HCT116 (cell line): ENCODE results near the gene KLHL18. TPM values are rescaled to one million over a fixed set of nuclear protein-coding genes. Genes with fewer than 3 reads are reported as not detected.

Experiments used
- ATAC-seq: fragments of 200-7000 bp; cut with Tn5 transposase; 2 replicates; pipeline ENCODE4 v1.9.1; 2020; ENCODE audit warnings: mild to moderate bottlenecking, moderate library complexity
- BruUV-seq: library from RNA; stranded (reverse); fragments of 400-500 nt; replicated peaks from 2 replicates; lab custom pipeline; 2021; lab: Mats Ljungman, UMichigan
- CTCF ChIA-PET: fragments of 300-600 bp; sonication (Branson Sonifier 250); formaldehyde crosslinking; loops from one replicate; lab custom pipeline; 2021; ENCODE audit warnings: antibody characterized with exemption; lab: Charles Lee
- POLR2A ChIA-PET: fragments of 300-600, 350-600 bp; sonication (Branson Sonifier 250); formaldehyde crosslinking; loops from one replicate; lab custom pipeline; 2021; ENCODE audit warnings: antibody characterized with exemption; lab: Charles Lee
- RAD21 ChIA-PET, 2 experiments: fragments of 300-600 bp; sonication (Branson Sonifier 250); formaldehyde crosslinking; loops; one replicate each; lab custom pipeline; 2023; ENCODE audit warnings: low total read pairs in 2 of 2; ENCODE audit not compliant: uncharacterized antibody in 2 of 2, unreplicated experiment in 2 of 2, low non-redundant PET in 1 of 2; lab: Charles Lee
- DNase-seq: peaks from one replicate; pipeline ENCODE4 v3.0.0-alpha.2; 2010; ENCODE audit warnings: low read depth, low spot score
- H2AFZ ChIP-seq: fragments of 200-600 bp; shearing (Covaris generic), sonication (generic); 2 replicates; pipeline ENCODE4 v1.6.1; 2017; ENCODE audit warnings: low read depth, mixed run types, mixed read lengths, antibody characterized with exemption, low read length; ENCODE audit not compliant: poor library complexity, severe bottlenecking
- H3K27ac ChIP-seq: 2 replicates; pipeline ENCODE4 v1.5.1; 2012; ENCODE audit warnings: low read depth, low read length
- H3K27me3 ChIP-seq: fragments of 200-600 bp; sonication (generic); 2 replicates; pipeline ENCODE4 v1.6.1; 2016; ENCODE audit warnings: mixed run types, low read length, mixed read lengths; ENCODE audit not compliant: insufficient read depth
- H3K36me3 ChIP-seq, 2 experiments: fragments of 200-500 bp in 1 of 2; fragments of 200-600 bp in 1 of 2; sonication (Bioruptor generic) in 1 of 2; sonication (generic) in 1 of 2; 2 replicates each; pipeline versions ENCODE4 v1.5.1 to v1.6.1; 2014 to 2016; ENCODE audit warnings: low read length in 2 of 2, inconsistent platforms in 1 of 2, mixed read lengths in 1 of 2, mixed run types in 1 of 2; ENCODE audit not compliant: insufficient read depth in 2 of 2, control insufficient read depth in 1 of 2
- H3K4me1 ChIP-seq, 2 experiments: fragments of 200-600 bp in 1 of 2; sonication (generic) in 1 of 2; 2 replicates each; pipeline versions ENCODE4 v1.5.1 to v1.6.1; 2012 to 2017; ENCODE audit warnings: low read length in 2 of 2, inconsistent platforms in 1 of 2, mild to moderate bottlenecking in 1 of 2, mixed read lengths in 1 of 2, mixed run types in 1 of 2, moderate library complexity in 1 of 2; ENCODE audit not compliant: insufficient read depth in 2 of 2, control insufficient read depth in 1 of 2
- H3K4me2 ChIP-seq: fragments of 200-600 bp; sonication (generic); 2 replicates; pipeline ENCODE4 v1.6.1; 2017; ENCODE audit warnings: mixed run types, low read length, mixed read lengths
- H3K4me3 ChIP-seq, 2 experiments: fragments of 200-600 bp in 1 of 2; sonication (generic) in 1 of 2; replicated peaks in 1 of 2; 2 replicates each; pipeline ENCODE4 v1.5.1; 2011 to 2016; ENCODE audit warnings: low read length in 2 of 2, control low read depth in 1 of 2, low read depth in 1 of 2, mild to moderate bottlenecking in 1 of 2, mixed read lengths in 1 of 2, mixed run types in 1 of 2
- H3K79me2 ChIP-seq: fragments of 200-600 bp; sonication (generic); 2 replicates; pipeline ENCODE4 v1.6.1; 2017; ENCODE audit warnings: mild to moderate bottlenecking, mixed run types, low read length, moderate library complexity, mixed read lengths; ENCODE audit not compliant: insufficient read depth
- H3K9ac ChIP-seq: fragments of 200-600 bp; sonication (generic); 2 replicates; pipeline ENCODE4 v1.6.1; 2016; ENCODE audit warnings: low read length, mixed read lengths
- H3K9me2 ChIP-seq: fragments of 200-600 bp; sonication (generic), shearing (Covaris generic); 2 replicates; pipeline ENCODE4 v1.6.1; 2017; ENCODE audit warnings: mixed run types, mild to moderate bottlenecking, moderate library complexity; ENCODE audit not compliant: insufficient read depth
- H3K9me3 ChIP-seq, 2 experiments: fragments of 200-500 bp in 1 of 2; fragments of 200-600 bp in 1 of 2; sonication (Bioruptor generic) in 1 of 2; sonication (generic) in 1 of 2; 2 replicates each; pipeline ENCODE4 v1.6.1; 2014 to 2017; ENCODE audit warnings: low read length in 2 of 2, mixed read lengths in 2 of 2, inconsistent platforms in 1 of 2, low read depth in 1 of 2, mild to moderate bottlenecking in 1 of 2, mixed run types in 1 of 2, moderate library complexity in 1 of 2; ENCODE audit not compliant: control insufficient read depth in 1 of 2, insufficient read depth in 1 of 2
- H4K20me1 ChIP-seq: fragments of 200-600 bp; sonication (generic), shearing (Covaris generic); 2 replicates; pipeline ENCODE4 v1.6.1; 2017; ENCODE audit warnings: mixed run types, mild to moderate bottlenecking, moderate library complexity; ENCODE audit not compliant: insufficient read depth
- ATF3 ChIP-seq: IDR thresholded peaks from 2 replicates; pipeline ENCODE4 v1.6.1; 2012
- CBX3 ChIP-seq: IDR thresholded peaks from 2 replicates; pipeline ENCODE4 v1.6.1; 2012; ENCODE audit warnings: low read depth
- CEBPB ChIP-seq: IDR thresholded peaks from 2 replicates; pipeline ENCODE4 v1.6.1; 2012; ENCODE audit warnings: low read depth
- CTCF ChIP-seq, 3 experiments: fragments of 200-600 bp in 1 of 3; sonication (generic) in 1 of 3; IDR thresholded peaks in 2 of 3; conservative IDR thresholded peaks in 1 of 3; 2 replicates each; pipeline ENCODE4 v1.5.1; 2012 to 2017; ENCODE audit warnings: low read depth in 2 of 3, low read length in 2 of 3, antibody characterized with exemption in 1 of 3, borderline replicate concordance in 1 of 3, control low read depth in 1 of 3, mild to moderate bottlenecking in 1 of 3, mixed read lengths in 1 of 3, mixed run types in 1 of 3, moderate library complexity in 1 of 3; ENCODE audit not compliant: insufficient read depth in 1 of 3
- EGR1 ChIP-seq: IDR thresholded peaks from 2 replicates; pipeline ENCODE4 v1.6.1; 2012; ENCODE audit warnings: low read depth
- ELF1 ChIP-seq: IDR thresholded peaks from 2 replicates; pipeline ENCODE4 v1.6.1; 2012; ENCODE audit warnings: low read depth, borderline replicate concordance
- EZH2phosphoT487 ChIP-seq: fragments of 200-600 bp; IDR thresholded peaks from 2 replicates; pipeline ENCODE4 v1.6.1; 2018; ENCODE audit warnings: antibody characterized with exemption, borderline replicate concordance
- JUND ChIP-seq: IDR thresholded peaks from 2 replicates; pipeline ENCODE4 v1.6.1; 2012
- MAX ChIP-seq: IDR thresholded peaks from 2 replicates; pipeline ENCODE4 v1.6.1; 2012
- POLR2A ChIP-seq: IDR thresholded peaks from 2 replicates; pipeline ENCODE4 v1.7.0; 2011; ENCODE audit warnings: borderline replicate concordance; ENCODE audit not compliant: insufficient read depth, insufficient read length; ENCODE audit errors: extremely low read depth
- POLR2AphosphoS5 ChIP-seq: IDR thresholded peaks from 2 replicates; pipeline ENCODE4 v1.6.1; 2011; ENCODE audit warnings: mild to moderate bottlenecking, low read depth, low read length, moderate library complexity
- RAD21 ChIP-seq: IDR thresholded peaks from 2 replicates; pipeline ENCODE4 v1.6.1; 2012; ENCODE audit warnings: low read depth, mild to moderate bottlenecking
- REST ChIP-seq: IDR thresholded peaks from 2 replicates; pipeline ENCODE4 v1.6.1; 2012; ENCODE audit warnings: low read depth
- SIN3A ChIP-seq: IDR thresholded peaks from 2 replicates; pipeline ENCODE4 v1.6.1; 2012; ENCODE audit warnings: low read depth
- SP1 ChIP-seq: IDR thresholded peaks from 2 replicates; pipeline ENCODE4 v1.6.1; 2012; ENCODE audit warnings: low read depth
- SRF ChIP-seq: IDR thresholded peaks from 2 replicates; pipeline ENCODE4 v1.6.1; 2012; ENCODE audit warnings: low read depth
- ZBTB33 ChIP-seq: IDR thresholded peaks from 2 replicates; pipeline ENCODE4 v1.6.1; 2011; ENCODE audit warnings: mild to moderate bottlenecking, low read length, moderate library complexity; ENCODE audit not compliant: insufficient replicate concordance; ENCODE audit errors: extremely low read depth
- ZNF274 ChIP-seq: fragments of 200-500 bp; sonication (Bioruptor generic); IDR thresholded peaks from 2 replicates; pipeline ENCODE4 v1.6.1; 2014; ENCODE audit warnings: mild to moderate bottlenecking, low read depth, low read length, inconsistent platforms
- intact Hi-C: fragments of 100-400 bp; cut with micrococcal nuclease; formaldehyde crosslinking; loops from 2 replicates; pipeline ENCODE4 v1.10.0; 2022
- total RNA-seq: library from RNA; stranded (reverse); gene quantifications from one replicate; pipeline ENCODE4 v1.2.1, GENCODE V29; 2021; ENCODE audit not compliant: unreplicated experiment

The KLHL18 gene
- total RNA-seq, 1 experiment from 2014 or later = 32.3 TPM

- H3K36me3 ChIP-seq = 0 out of 4 replicates have a peak, but pooled peaks cover 0 to 4% of the 10 kb centered on the region in 2 experiments
- POLR2A ChIA-PET = no interaction called here
- no peaks in the 10 kb centered on the region for H3K9me3 ChIP-seq
- no peak overlapping the region for H3K4me3 ChIP-seq
- H3K4me1 ChIP-seq = no peaks in the 10 kb centered on the region
- H3K9ac ChIP-seq = no peak overlapping the region
- CTCF ChIA-PET = no interaction called here
- intact Hi-C loops = no loop called here
- no TSS peak for BruUV-seq
- H3K27ac ChIP-seq = no peak overlapping the region
- no peaks in the 10 kb centered on the region for H3K79me2 ChIP-seq
- no peak for ATAC-seq
- DNase-seq = no peak
- TF ChIP-seq SP1 (no peak), EGR1 (no peak), MAX (no peak), ATF3 (no peak), ZNF274 (no peak), RAD21 (no peak), ZBTB33 (no peak), POLR2AphosphoS5 (no peak), POLR2A (no peak), SRF (no peak), EZH2phosphoT487 (no peak), JUND (no peak), ELF1 (no peak), REST (no peak), SIN3A (no peak), CEBPB (no peak), CBX3 (no peak), CTCF (IDR thresholded peaks at IDR 0.05 in 2 of 3, conservative IDR thresholded peaks at IDR 0.05 in 1 of 3; ENCODE audit: borderline replicate concordance in 1 of 3, insufficient read depth in 1 of 3, low read depth in 2 of 3, low read length in 2 of 3) (no peak)
- no peaks in the 10 kb centered on the region for H3K27me3 ChIP-seq
- H4K20me1 ChIP-seq = no peaks in the 10 kb centered on the region
- H2AFZ ChIP-seq = no peak overlapping the region
- H3K4me2 ChIP-seq = no peak overlapping the region
- H3K9me2 ChIP-seq = no peaks in the 10 kb centered on the region
- RAD21 ChIA-PET = no interaction called here
These were observed 65.8 kb downstream of the KLHL18 start for GRCh38 chr3:47348411-47349154.
